Stimulated activated CD4-positive, alpha-beta T cell treated with anti-CD3 and anti-CD28 coated beads, TNF-alpha, amount 100 ng/mL, for 1 hour (primary cell): Measurements from ENCODE around the gene ANAPC2.

ENCODE experiments used
- DNase-seq, 3 donors: peaks; one replicate each; pipeline ENCODE4 v3.0.0-alpha.2; 2020; ENCODE audit warnings: low read depth in 3 of 3, low spot score in 1 of 3

ANAPC2 gene

GRCh38 chr9:137216188-137216965 lies 28.0 kb upstream of the ANAPC2 start:
- DNase-seq, result no peak

GRCh38 chr9:137215196-137215986 lies 27.0 kb upstream of the ANAPC2 start:
- DNase-seq, result no peak

- DNase-seq, result no peak
Measured at GRCh38 chr9:137214620-137215019, 26.3 kb upstream of the ANAPC2 start.

- no peak for DNase-seq
Measured at GRCh38 chr9:137213160-137214060, 25.1 kb upstream of the ANAPC2 start.

GRCh38 chr9:137212520-137212919 lies 24.2 kb upstream of the ANAPC2 start:
- DNase-seq, result no peak

- no peak for DNase-seq
Measured at GRCh38 chr9:137211532-137211931, 23.2 kb upstream of the ANAPC2 start.

- no peak for DNase-seq
Measured at GRCh38 chr9:137206602-137207001, 18.2 kb upstream of the ANAPC2 start.

GRCh38 chr9:137205126-137206069 lies 17.0 kb upstream of the ANAPC2 start, which contains the start of the genes NDOR1 and TMEM203:
Gene NDOR1 (plus strand): TSS chr9:137205700. CDS start chr9:137205778, 78 bp downstream.
Gene TMEM203 (minus strand): TSS chr9:137205648. CDS start chr9:137205414, 234 bp downstream.
- DNase-seq, result peak; percentile 61 to 94 (median 79)

GRCh38 chr9:137204731-137205125 lies 16.4 kb upstream of the ANAPC2 start:
- DNase-seq, result no peak

GRCh38 chr9:137202966-137203365 lies 14.6 kb upstream of the ANAPC2 start:
- DNase-seq, result no peak

GRCh38 chr9:137201205-137201868 lies 13.0 kb upstream of the ANAPC2 start:
- DNase-seq, result no peak

- DNase-seq, result peak; percentile 92 to 97 (median 93)
Measured at GRCh38 chr9:137200311-137201204, 12.2 kb upstream of the ANAPC2 start, which contains the start of gene TPRN. Gene TPRN (minus strand): TSS chr9:137200741. CDS start chr9:137200711, 30 bp downstream.

- DNase-seq, result no peak
Measured at GRCh38 chr9:137199411-137200121, 11.2 kb upstream of the ANAPC2 start.

- DNase-seq, result no peak
Measured at GRCh38 chr9:137198902-137199283, 10.5 kb upstream of the ANAPC2 start.

GRCh38 chr9:137198051-137198901 lies 9.9 kb upstream of the ANAPC2 start:
- no peak for DNase-seq

- no peak for DNase-seq
Measured at GRCh38 chr9:137195525-137196220, 7.3 kb upstream of the ANAPC2 start.
